Suprapubic skin (tissue), 3 donors: ENCODE measurements around the gene PIGK.

Experiments
- CTCF ChIP-seq, 2 donors: fragments of 200-600 bp in 1 of 2; fragments of 450-650 bp in 1 of 2; sonication (generic) in 1 of 2; IDR thresholded peaks; one replicate each; pipeline ENCODE4 v1.5.1; 2016 to 2019; ENCODE audit warnings: antibody characterized with exemption in 2 of 2, mild to moderate bottlenecking in 1 of 2, moderate library complexity in 1 of 2
- POLR2A ChIP-seq, 2 donors: fragments of 450-650 bp; IDR thresholded peaks; one replicate each; pipeline ENCODE4 v1.6.1; 2017; ENCODE audit warnings: antibody characterized with exemption in 2 of 2, mild to moderate bottlenecking in 2 of 2, moderate library complexity in 2 of 2

GRCh38 chr1:77139389-77139788, 79.8 kb downstream of the PIGK start:
- TF ChIP-seq POLR2A (IDR thresholded peaks at IDR 0.05) (no peak), CTCF (IDR thresholded peaks at IDR 0.05) (no peak)
